SK-N-SH treated with all-trans-retinoic acid at 6 μM for 48 hours (cell line): ENCODE results near the gene DCUN1D2.

Source experiments
- ARNTL ChIP-seq: fragments of 450-650 bp; formaldehyde crosslinking; IDR thresholded peaks from 2 replicates; pipeline ENCODE4 v1.5.0; 2020; ENCODE audit warnings: low read depth, mild to moderate bottlenecking, moderate library complexity, borderline replicate concordance
- BACH2 ChIP-seq: fragments of 250-450 bp; sonication (Bioruptor Pico); IDR thresholded peaks from 2 replicates; pipeline ENCODE4 v1.9.0; 2021; ENCODE audit warnings: mild to moderate bottlenecking, borderline replicate concordance
- CREB5 ChIP-seq: fragments of 250-450 bp; sonication (Bioruptor Pico); IDR thresholded peaks from 2 replicates; pipeline ENCODE4 v1.5.1; 2020; ENCODE audit warnings: low read depth, mild to moderate bottlenecking, moderate library complexity
- CSDC2 ChIP-seq: fragments of 250-450 bp; sonication (Bioruptor Pico); IDR thresholded peaks from 2 replicates; pipeline ENCODE4 v1.5.0; 2020; ENCODE audit warnings: mild to moderate bottlenecking, moderate library complexity
- GLIS3 ChIP-seq: fragments of 250-450 bp; sonication (Bioruptor Pico); IDR thresholded peaks from 2 replicates; pipeline ENCODE4 v1.5.0; 2020; ENCODE audit warnings: mild to moderate bottlenecking, moderate library complexity
- ISL1 ChIP-seq: fragments of 250-450 bp; sonication (Bioruptor Pico); IDR thresholded peaks from 2 replicates; pipeline ENCODE4 v2.1.2; 2022; ENCODE audit warnings: mild to moderate bottlenecking, moderate library complexity
- PATZ1 ChIP-seq: fragments of 250-450 bp; sonication (Bioruptor Pico); IDR thresholded peaks from 2 replicates; pipeline ENCODE4 v1.8.0; 2020; ENCODE audit warnings: mild to moderate bottlenecking, moderate library complexity, borderline replicate concordance
- PPARA ChIP-seq: fragments of 250-450 bp; sonication (Bioruptor Pico); IDR thresholded peaks from 2 replicates; pipeline ENCODE4 v1.5.0; 2020; ENCODE audit warnings: mild to moderate bottlenecking, borderline replicate concordance
- SNAI2 ChIP-seq: fragments of 250-450 bp; sonication (Bioruptor Pico); IDR thresholded peaks from 2 replicates; pipeline ENCODE4 v1.5.0; 2020; ENCODE audit warnings: mild to moderate bottlenecking, moderate library complexity
- TOX ChIP-seq: fragments of 250-450 bp; sonication (Bioruptor Pico); IDR thresholded peaks from 2 replicates; pipeline ENCODE4 v1.8.0; 2021; ENCODE audit warnings: mild to moderate bottlenecking, moderate library complexity, borderline replicate concordance
- ZNF565 ChIP-seq: fragments of 450-650 bp; formaldehyde crosslinking; conservative IDR thresholded peaks from 2 replicates; pipeline ENCODE4 v1.5.0; 2020; ENCODE audit warnings: low read depth, mild to moderate bottlenecking, moderate library complexity
- TF ChIP-seq, protein P1 (sequence below): fragments of 250-450 bp; sonication (Bioruptor Pico); IDR thresholded peaks from 2 replicates; pipeline ENCODE4 v1.5.1; 2021; ENCODE audit warnings: mild to moderate bottlenecking, moderate library complexity

GRCh38 chr13:113506871-113507388 is 16.4 kb upstream of the DCUN1D2 start:
- TF ChIP-seq SNAI2 (CRISPR knock-in tag) = no peak
- no peak for TF ChIP-seq ARNTL
- TF ChIP-seq ZNF565 (CRISPR knock-in tag) = no peak
- TF ChIP-seq, protein P1, sequence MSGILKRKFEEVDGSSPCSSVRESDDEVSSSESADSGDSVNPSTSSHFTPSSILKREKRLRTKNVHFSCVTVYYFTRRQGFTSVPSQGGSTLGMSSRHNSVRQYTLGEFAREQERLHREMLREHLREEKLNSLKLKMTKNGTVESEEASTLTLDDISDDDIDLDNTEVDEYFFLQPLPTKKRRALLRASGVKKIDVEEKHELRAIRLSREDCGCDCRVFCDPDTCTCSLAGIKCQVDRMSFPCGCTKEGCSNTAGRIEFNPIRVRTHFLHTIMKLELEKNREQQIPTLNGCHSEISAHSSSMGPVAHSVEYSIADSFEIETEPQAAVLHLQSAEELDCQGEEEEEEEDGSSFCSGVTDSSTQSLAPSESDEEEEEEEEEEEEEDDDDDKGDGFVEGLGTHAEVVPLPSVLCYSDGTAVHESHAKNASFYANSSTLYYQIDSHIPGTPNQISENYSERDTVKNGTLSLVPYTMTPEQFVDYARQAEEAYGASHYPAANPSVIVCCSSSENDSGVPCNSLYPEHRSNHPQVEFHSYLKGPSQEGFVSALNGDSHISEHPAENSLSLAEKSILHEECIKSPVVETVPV (CRISPR knock-in tag) = no peak
- TF ChIP-seq GLIS3 (CRISPR knock-in tag) = no peak
- TF ChIP-seq CSDC2 (CRISPR knock-in tag) = no peak
- TF ChIP-seq ISL1 = no peak
- no peak for TF ChIP-seq BACH2 (CRISPR knock-in tag)
- TF ChIP-seq PPARA (CRISPR knock-in tag) = no peak
- TF ChIP-seq CREB5 (CRISPR knock-in tag) = no peak
- TF ChIP-seq PATZ1 (CRISPR knock-in tag) = no peak
- TF ChIP-seq TOX = no peak
